Activated CD8-positive, alpha-beta memory T cell treated with anti-CD3 and anti-CD28 coated beads for 1 hour (primary cell): Measurements from ENCODE around the gene DDOST.
"Not testable (repeated sequence)": the region's sequence is repeated elsewhere in the genome, so short reads cannot be mapped to it uniquely, and the experiment has no call there.

Experiments
- DNase-seq, 2 donors: peaks; one replicate each; pipeline ENCODE4 v3.0.0-alpha.2; 2020; ENCODE audit warnings: low read depth in 1 of 2; ENCODE audit errors: extremely low read depth in 1 of 2

Gene DDOST

DNA sequence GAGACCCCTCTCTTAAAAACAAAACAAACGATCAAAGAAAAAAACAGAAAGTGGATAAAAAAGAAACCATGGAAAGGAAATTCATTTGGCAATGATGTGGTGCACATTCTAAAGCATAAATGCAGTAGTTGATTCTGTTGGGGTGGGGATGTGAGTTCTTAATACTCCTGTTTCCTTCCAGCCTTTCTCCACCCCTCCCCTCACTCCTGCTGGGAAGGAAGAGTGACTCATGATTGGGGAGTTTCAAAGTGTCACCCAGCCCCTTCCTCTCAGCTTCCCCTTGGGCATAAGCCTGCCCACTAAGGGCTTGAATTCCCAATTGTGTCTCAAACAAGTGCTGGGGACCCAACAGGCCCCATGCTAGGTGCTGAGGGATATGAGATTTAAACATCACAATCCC lies 34.6 kb downstream of the DDOST start:
- DNase-seq: no peak

DNA sequence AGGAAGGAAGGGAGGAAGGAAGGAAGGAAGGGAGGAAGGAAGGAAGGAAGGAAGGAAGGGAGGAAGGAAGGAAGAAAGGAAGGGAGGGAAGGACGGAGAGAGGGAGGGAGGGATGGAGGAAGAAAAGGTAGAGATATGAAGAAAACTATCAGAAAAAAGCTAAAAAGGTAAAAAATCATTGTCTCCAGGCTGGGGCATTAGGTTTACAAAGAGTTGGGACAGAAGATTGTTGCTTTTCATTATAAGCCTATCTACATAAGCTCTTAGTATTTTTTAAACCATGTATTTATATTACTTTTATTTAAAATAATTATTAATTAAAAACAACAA lies 35.1 kb downstream of the DDOST start:
- DNase-seq: no peak

DNA sequence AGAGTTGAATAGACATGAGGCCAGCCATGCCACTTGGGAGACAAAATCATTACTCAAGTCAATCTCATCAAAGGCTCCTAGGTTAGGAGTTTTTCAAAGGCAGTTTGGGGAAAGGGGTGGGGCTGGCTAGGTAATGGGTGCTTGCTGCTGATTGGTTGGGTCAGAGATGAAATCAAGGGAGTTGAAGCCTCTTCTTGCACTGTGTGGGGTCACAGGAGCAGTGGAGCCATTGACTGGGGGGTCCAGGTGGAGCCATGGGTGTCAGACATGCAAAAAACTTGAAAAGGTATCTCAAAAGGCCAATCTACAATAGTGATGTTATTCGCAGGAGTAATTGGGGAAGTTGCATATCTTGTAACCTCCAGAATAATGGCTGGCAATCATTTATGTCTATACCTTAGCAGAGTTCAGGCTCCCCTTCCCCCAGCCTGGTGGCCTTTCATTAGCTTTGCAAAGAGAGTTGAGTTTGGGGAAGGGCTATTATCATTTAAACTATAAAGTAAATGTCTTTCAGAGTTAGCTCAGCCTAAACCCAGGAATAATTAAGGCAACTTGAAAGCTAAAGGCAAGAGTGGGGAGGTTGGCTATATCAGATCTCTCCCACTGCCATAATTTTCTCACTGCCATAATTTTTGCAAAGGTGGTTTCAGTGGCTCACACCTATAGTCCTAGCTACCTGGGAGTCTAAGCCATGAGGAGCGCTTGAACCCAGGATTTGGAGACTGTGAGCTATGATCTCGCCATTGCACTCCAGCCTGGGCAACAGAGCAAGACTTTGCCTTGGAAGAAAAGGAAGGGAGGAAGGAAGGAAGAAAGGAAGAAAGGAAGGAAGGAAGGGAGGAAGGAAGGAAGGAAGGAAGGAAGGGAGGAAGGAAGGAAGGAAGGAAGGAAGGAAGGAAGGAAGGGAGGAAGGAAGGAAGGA lies 35.7 kb downstream of the DDOST start:
- DNase-seq: no peak

DNA sequence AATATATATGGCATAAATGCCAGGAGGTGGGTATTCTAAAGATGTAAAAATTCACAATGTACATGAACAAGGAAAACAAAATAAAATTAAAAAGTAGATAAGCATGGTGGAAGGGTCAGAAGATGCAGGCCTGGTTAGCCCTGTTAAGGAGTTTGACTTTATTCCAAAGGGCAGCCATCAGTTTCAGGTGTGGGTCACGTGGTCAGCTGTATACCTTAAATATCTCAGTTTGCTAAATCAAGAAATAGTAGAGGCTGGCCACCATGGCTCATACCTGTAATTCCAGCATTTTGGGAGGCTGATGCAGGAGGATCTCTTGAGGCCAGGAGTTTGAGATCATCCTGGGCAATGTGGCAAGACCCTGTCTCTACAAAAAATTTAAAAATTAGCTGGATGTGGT lies 36.5 kb downstream of the DDOST start:
- no peak for DNase-seq

DNA sequence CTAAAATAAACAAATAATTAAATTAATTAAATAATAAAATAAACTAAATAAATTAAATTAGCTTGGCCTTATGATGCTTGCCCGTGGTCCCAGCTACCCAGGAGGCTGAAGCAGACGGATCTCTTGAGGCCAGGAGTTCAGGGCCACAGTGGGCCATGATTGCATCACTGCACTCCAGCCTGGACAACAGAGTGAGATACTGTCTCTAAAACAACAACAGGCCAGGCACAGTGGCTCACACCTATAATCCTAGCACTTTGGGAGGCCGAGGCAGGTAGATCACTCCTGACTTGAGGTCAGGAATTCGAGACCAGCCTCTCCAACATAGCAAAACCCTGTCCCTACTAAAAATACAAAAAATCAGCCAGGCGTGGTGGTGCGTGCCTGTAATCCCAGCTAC lies 40.2 kb downstream of the DDOST start:
- DNase-seq: no peak

DNA sequence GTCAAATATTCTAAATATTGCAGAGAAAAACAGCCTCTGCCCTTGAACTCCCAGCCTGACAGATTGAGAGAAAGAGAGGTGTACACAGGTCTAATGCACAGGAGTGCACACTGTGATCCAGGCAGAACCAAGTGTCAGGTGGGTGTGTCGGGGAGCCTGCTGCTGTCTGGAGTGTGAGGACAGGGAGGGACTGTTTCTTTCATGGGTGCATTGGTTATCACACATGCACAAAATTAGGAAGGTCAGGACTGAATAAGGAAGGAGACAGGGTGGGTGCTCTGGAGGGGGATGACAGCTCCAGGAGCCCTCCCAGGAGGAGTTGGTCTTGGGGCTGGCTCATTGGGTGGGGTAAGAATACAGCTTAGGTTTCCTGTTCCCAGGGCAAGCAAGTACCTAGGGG lies 41.2 kb downstream of the DDOST start:
- no peak for DNase-seq

DNA sequence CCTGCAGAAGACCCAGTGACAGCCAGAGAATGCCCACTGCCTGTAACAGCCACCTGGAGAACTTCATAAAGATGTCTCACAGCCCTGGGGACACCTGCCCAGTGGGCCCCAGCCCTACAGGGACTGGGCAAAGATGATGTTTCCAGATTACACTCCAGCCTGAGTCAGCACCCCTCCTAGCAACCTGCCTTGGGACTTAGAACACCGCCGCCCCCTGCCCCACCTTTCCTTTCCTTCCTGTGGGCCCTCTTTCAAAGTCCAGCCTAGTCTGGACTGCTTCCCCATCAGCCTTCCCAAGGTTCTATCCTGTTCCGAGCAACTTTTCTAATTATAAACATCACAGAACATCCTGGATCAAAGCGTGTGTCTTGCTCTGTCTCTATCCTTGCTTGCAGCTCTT lies 42.6 kb downstream of the DDOST start:
- no peak for DNase-seq

DNA sequence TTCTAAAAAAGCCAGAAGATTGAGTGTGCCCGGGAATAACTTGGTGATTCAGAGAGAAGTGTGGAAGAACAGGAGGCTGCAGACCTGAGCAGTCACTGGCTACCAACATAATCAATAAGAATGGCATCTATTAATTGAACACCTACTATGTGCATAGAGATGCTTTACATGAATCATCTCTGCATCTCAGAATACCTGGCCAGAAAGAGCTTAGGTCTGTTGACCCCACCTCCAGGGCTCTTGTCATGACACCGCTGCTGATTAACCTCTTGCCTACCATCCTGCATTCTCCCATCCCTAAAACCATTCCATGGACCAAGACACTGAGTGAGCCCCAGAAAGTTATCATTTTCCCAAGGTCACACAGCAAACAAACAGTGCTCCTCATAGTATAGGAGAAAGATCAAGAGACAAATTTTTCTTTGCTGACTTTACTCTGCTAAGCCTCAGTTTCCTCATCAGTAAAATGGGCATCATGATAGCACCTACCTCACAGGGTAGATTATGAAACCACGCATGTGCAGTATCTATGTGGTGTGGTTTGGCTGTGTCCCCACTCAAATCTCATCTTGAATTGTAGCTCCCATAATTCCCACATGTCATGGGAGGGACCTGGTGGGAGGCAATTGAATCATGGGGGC lies 44.2 kb downstream of the DDOST start:
- no peak for DNase-seq

DNA sequence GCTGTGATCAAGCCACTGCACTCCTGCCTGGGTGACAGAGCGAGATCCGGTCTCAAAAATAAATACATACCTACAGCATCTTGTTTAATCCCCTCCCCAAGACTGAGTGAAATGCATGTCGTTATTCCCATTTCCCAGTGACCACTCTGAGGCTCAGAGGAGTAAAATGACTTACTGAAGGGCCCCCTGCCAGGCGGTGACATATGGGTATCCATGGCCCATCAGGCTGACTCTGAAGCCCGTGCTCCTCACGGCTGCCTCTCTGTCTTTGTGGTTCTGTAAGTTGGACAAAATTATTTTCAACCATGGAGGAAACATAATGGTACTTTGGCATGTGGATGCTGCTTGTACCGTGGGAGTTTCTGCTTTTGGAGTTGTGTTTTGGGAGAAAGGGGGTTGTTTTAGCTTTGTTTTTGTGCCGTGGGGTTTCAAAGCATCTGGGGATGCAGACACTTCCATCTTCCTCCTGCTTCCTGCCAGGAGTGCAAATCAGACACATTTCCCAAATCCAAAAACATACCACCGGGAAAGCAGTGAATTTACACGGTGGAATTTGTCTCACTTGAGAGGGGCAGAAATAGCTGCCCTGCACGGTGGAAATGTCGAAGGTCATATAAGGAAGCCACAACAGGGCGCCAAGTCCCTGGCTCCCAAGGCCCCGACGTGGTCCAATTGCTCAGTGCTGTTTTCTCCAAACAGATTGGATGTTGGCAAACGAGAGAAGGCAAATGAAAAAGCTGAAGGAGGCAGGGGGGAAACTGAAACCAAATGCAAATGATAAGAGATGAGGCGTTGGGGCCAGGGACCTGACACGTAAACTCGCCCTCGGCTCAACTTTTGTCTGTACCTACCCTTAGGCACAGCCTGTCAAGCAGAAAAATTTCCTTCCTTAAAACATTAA lies 45.0 kb downstream of the DDOST start:
- no peak for DNase-seq

DNA sequence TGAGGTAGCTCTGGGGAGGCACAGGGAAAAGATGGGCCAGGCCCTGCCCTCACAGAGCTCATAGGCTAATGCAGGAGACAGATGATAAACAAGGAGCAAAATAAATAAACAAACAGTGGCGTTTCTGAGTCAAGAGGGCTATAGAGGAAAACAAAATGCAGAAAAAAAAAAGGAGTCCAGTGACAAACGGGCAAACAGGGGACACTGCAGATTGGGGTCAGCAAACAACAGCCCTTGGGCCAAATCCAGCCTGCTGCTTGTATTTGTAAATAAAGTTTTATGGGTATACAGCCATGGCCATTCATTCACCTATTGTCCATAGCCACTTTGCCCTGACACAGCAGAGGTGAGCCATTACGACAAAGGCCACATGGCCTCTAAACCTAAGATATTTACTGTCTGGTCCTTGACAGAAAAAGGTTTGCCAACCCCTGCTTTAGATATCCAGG lies 47.0 kb downstream of the DDOST start:
- no peak for DNase-seq

DNA sequence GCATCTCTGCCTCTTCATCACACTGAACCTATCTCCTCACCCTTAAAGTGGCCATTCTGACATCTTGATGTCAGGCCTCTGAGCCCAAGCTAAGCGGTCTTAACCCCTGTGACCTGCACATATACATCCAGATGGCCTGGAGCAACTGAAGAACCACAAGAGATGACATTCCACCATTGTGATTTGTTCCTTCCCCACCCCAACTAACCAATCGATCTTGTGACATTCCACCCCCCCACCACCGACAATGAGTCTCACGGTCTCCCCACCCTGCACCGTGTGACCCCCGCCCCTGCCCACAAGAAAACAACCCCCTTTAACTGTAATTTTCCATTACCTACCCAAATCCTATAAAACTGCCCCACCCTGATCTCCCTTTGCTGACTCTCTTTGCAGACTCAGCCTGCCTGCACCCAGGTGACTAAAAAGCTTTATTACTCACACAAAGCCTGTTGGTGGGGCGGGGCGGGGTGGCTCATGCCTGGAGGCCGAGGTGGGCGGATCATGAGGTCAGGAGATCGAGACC lies 48.9 kb downstream of the DDOST start:
- DNase-seq: no peak

DNA sequence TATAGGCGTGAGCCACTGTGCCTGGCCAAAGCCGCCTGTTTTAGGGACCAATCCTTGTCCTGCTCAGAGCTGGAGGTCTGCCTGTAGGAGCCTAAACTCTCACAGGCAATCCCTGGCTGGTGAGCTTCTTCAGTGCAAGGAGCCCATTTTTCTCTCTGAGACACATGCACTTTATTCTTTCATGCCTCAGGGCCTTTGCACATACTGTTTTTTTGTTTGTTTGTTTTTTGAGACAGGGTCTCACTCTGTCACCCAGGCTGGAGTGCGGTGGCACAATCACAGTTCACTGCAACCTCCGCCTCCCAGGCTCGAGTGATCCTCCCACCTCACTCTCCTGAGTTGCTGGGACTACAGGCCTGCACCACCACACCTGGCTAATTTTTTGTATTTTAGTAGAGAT lies 49.5 kb downstream of the DDOST start:
- no peak for DNase-seq

DNA sequence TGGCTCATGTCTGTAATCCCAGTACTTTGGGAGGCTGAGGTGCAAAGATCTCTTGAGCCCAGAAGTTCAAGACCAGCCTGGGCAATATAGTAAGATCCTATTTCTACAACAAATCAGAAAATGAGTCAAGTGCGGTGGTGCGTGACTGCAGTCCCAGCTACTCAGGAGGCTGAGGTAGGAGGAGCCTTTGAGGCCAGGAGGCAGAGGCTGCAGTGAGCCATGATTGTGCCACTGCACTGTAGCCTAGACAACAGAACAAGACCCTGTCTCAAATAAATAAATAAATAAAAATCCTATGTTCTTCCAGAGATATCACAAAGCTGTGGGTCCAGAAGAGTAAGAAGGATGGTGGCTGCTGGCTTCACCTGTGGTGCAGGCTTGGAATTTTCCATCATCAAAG lies 50.2 kb downstream of the DDOST start:
- DNase-seq: no peak

DNA sequence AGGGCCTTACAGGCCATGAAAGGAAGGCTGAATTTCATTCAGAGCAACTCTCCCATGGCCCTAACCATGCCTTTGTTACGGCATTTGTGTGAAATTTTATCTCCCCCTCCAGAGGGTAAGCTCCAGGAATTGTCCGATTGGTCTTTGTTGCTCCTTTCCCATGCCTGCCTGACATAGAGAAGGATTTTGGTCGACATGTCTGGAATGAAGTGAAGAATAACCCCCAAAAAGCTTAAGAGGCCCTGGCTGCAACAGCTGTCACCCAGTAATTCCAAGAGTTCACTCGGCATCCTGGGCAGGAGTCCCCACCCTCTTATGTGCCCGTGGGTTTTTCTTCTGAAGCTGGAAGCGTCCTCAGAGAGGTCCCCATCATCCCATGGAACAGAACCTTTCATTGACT lies 51.6 kb downstream of the DDOST start:
- DNase-seq: no peak

DNA sequence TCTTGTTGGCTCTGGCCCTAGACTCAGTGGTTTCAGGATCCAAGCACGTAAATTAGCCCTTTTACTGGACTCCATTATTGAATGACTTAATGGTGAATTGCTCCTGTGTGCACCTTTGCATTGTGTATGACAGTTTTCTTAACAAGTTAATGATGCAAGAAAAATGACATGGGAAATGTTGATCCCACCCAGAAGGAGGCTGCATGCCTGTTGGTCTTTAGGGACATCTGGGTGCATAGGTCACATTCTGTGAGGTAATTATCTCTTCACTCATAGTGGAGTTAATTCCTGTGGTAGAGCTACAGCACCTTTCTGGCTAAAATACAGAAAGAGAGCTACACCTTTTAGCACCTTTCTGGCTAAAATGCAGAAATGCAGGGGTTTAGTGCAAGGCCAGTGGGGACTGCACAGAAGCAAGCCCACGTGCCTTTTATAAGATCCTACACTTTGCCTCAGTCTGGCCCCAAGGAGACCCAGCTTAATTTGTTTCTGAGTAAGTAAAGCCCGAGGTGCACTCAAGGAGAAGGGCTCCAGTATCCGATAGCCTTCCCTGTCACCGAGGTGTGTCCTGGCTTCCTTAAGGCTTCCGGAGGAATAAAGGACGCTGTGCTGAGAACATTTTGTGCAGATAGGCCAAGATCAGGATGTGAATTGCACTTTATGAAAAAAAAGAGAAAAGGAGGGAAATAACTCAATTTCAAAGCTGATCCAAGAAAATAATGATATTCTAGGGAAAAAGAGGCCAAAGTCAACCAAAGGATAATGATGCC lies 54.2 kb downstream of the DDOST start:
- not testable (repeated sequence) for DNase-seq

DNA sequence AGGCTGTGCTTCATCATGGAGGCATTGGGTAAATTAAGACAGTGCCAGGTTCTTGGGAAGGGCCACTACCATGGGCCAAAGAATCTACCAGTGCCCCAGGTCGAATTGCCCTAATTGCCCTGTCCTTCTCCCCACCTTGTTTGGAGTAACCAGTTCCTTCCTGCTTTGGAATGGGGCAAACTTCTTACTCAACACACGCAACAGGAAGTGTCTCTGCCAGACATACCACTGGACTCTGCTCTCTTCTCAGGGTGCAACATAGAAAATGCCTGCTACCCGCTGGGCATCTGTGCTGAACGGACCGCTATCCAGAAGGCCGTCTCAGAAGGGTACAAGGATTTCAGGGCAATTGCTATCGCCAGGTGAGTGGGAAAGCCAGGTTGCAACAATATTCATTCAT lies 56.5 kb downstream of the DDOST start:
- DNase-seq: no peak

DNA sequence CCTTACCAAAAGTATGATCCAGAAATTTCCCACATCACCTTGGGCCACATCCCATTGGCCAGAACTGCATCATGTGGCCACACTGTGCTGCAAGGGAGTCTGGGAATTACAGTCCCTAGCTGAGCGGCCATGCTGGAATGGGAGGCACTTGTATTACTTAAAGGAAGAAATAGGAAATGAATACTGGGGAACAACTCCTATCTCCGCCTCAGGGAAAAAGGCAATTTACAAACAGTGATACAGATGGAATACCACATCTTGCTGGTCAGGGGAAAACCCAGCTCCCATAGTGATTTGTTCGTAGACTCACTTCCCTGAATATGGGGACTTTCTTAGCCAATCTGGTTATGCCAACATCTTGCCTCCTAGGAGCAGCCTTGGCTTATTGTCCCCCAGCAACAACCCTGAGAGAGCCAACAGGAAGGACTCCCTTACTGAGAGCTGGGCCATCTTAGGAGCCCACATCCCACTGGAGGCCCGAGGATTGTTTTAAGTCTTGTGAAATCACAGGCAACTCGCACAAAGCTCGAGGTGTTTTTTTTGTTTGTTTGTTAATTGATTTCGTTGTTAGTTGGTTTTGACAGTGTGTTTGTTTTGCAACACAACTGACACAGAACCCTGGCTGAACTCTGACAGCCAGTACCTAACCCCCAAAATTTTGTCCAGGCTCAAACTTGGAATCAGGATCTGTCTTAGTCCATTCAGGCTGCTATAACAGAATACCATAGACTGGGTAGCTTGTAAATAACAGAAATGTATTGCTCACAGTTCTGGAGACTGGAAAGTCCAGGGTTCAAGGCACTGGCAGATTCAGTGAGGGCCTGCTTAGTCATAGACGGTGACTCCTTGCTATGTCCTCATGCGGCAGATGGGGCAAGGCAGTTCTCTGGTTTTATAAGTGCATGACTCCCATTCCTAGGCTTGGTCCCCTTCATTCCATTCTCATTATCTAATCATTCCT lies 57.4 kb downstream of the DDOST start:
- no peak for DNase-seq

DNA sequence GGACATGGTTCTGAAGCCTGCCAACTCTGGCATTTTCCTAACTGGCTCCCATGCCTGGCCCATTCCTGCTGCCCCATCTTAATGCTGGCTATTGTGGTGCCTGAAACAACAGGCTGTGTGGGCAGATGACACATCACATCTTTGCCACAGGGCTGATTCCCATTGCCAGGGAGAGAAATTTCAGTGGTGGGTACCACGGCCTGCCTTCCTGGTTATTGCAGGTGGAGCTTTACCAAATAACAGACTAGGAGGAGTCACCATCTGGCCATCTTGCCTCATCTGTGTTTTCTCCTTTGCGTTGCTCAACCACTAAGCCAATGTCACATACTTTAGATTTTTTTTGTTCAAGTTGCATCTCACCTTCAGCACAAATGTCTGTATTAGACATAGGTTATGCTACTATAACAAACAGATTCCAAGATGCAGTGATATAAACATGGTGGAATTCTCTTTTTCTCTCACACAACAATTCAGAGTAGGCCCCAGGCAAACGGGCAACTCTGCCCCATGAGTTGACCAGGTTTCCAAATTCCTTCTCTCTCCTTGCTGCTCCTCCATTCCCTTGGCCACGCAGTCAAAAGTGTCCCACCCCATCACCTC lies 58.2 kb downstream of the DDOST start:
- no peak for DNase-seq
